ENCODE results near the gene CYP2R1.

CYP2R1 gene

DNA sequence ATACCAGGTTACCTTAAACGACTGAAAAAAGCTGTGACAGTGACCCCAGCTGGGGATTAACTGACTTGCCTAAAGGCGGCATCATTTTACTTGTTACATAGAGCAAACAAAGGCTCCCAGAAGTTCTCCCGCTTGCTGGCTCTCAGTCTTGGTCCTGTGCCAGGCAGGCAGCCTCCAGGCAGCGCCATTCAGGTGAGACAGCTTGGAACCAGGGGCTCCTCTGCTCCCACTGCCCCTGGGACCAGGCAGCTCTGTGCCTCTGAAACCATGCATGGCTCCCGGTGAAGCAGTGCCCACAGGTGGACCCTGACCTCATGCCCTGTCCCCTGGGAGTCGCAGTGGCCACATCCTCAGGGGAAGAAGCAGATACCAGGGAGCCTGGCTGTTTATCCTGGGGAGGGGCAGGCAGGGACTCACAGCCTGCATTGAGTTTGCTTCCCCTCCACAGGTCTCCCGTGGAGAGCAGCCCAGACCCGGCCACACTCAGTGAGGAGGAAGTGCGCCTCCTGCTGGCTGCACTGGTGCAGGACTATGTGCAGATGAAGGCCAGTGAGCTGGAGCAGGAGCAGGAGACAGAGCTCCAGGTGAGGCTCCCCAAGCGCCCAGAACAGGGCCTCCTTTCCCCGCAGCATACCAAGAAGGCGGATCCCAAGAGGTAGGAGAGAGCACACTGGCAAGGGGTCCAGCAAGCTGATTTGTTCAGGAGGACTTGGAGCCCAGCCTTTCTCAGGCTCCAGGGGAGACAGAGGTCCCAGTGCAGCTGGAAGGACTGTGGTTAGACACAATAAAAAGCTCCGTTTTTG, 15.6 kb upstream of the CYP2R1 start:
- H3K27ac ChIP-seq (ENCODE audit: low read depth, low read length): no peak overlapping the region
- peaks cover 10% of the 10 kb centered on the region for H3K4me1 ChIP-seq (ENCODE audit: control insufficient read depth, insufficient read depth, low read length, unreplicated experiment)
- H3K4me3 ChIP-seq (ENCODE audit: low read depth, low read length): no peak overlapping the region
- H3K79me2 ChIP-seq (ENCODE audit: control insufficient read depth, insufficient read depth, low read length, unreplicated experiment): no peaks in the 10 kb centered on the region
- H3K36me3 ChIP-seq (ENCODE audit: insufficient read depth, low read length): no peaks in the 10 kb centered on the region
- no peak overlapping the region for H2AFZ ChIP-seq (ENCODE audit: low read length, unreplicated experiment)
- peaks cover 9% of the 10 kb centered on the region for H3K27me3 ChIP-seq (ENCODE audit: insufficient read depth, low read length)

DNA sequence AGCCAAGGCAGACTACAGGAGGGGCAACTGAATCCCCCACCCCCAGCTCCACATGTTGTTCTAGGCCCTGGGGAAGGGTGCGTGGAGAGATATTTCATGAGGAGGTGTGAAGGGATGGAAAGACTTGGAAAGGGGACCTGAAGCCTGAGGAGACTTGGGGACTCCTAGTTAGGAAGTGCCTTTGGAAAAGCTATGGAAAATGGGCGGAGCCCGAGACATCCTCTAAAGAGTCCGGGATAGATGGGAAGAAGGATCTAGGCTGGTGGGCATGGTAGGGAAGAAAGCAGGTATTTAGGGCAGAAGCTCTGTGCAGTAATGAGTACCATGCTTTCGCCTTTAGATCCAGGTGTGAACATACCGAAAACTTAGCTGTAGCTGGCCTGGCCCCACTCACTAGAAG, 15.0 kb upstream of the CYP2R1 start:
- Histone ChIP-seq H3K4me3 (ENCODE audit: low read depth, low read length) (no peak overlapping the region), H3K4me1 (ENCODE audit: control insufficient read depth, insufficient read depth, low read length, unreplicated experiment) (peaks cover 10% of the 10 kb centered on the region), H3K79me2 (ENCODE audit: control insufficient read depth, insufficient read depth, low read length, unreplicated experiment) (no peaks in the 10 kb centered on the region), H3K27ac (ENCODE audit: low read depth, low read length) (no peak overlapping the region), H3K27me3 (ENCODE audit: insufficient read depth, low read length) (peaks cover 6% of the 10 kb centered on the region), H3K36me3 (ENCODE audit: insufficient read depth, low read length) (no peaks in the 10 kb centered on the region), H2AFZ (ENCODE audit: low read length, unreplicated experiment) (no peak overlapping the region)

- Histone ChIP-seq H3K4me3 (ENCODE audit: low read depth, low read length) (no peak overlapping the region), H2AFZ (ENCODE audit: low read length, unreplicated experiment) (no peak overlapping the region), H3K27ac (ENCODE audit: low read depth, low read length) (no peak overlapping the region), H3K36me3 (ENCODE audit: insufficient read depth, low read length) (no peaks in the 10 kb centered on the region), H3K27me3 (ENCODE audit: insufficient read depth, low read length) (peaks cover 6% of the 10 kb centered on the region), H3K79me2 (ENCODE audit: control insufficient read depth, insufficient read depth, low read length, unreplicated experiment) (no peaks in the 10 kb centered on the region), H3K4me1 (ENCODE audit: control insufficient read depth, insufficient read depth, low read length, unreplicated experiment) (peaks cover 10% of the 10 kb centered on the region)
Observed at GRCh38 chr11:14906578-14906977, 14.5 kb upstream of the CYP2R1 start.

DNA sequence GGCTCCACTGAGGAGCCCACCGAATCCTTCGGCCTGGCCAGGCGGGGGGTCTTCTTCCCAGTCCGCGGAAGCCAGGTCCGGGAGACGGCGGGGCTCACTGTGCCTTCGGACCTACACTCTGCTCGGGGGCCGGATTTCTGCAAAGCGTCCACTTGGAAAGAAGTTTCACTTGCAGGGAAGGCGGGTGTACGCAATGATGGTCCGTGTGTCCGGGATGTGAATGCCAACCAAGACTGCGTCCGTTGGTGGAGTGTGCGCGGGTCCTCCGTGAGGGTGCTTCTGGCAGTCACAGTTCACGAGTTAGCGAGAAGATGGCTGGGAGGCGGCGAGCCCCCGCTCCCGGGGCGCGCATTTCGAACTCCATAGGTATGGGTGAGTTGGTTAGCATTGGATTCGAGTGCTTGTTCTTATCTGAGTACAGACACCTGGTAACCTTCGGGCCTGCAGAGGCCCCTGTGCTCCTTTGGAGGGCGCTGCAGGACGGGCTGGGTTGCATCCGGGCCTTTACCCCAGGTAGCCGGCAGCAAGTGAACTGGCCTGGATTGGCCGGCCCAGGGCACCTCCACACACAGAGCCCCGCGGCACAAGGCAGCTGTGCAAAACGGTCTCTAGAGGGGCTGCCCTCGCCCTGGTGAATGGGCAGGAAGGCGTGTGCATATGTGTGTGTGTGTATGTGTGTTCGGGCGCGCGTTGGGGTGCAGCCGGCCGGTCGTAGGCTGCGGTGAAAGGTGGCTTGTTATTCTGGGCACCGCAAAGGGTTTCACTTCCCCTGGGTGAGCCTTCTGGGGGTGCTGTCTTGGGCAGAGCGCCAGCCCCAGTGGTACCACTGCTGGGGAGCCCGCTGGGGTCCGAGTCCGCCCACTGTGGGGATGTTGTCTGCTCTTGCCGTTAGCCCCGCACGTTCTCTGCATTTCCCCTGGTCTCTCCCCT, 13.3 kb upstream of the CYP2R1 start:
- Histone ChIP-seq H3K79me2 (ENCODE audit: control insufficient read depth, insufficient read depth, low read length, unreplicated experiment) (no peaks in the 10 kb centered on the region), H2AFZ (ENCODE audit: low read length, unreplicated experiment) (peak overlapping the region; percentile 87), H3K27ac (ENCODE audit: low read depth, low read length) (no peak overlapping the region)

DNA sequence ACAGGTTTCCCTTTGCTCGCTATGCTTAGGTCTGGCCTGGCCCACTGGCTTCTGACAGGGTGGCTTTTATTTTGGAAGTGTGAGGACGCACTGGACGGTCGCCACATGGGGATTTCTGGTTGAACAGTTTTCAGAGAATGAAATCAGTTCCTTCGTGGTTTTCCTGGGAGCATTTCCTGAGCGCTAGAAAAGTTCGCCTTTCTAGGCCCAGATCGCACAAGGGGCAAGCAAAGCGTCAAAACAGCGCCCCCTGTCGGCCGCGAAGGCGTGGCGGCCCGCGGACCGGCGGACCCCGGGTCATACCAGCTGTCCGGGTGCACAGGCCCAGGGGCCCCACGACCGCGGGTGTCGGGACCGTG, 12.7 kb upstream of the CYP2R1 start:
- Histone ChIP-seq H3K36me3 (ENCODE audit: insufficient read depth, low read length) (no peaks in the 10 kb centered on the region), H3K4me1 (ENCODE audit: control insufficient read depth, insufficient read depth, low read length, unreplicated experiment) (peaks cover 10% of the 10 kb centered on the region), H3K27me3 (ENCODE audit: insufficient read depth, low read length) (no peaks in the 10 kb centered on the region; the same call in 1 of the 2 replicates), H3K4me3 (ENCODE audit: low read depth, low read length) (peak overlapping the region; percentile 78), H3K79me2 (ENCODE audit: control insufficient read depth, insufficient read depth, low read length, unreplicated experiment) (no peaks in the 10 kb centered on the region), H3K27ac (ENCODE audit: low read depth, low read length) (no peak overlapping the region), H2AFZ (ENCODE audit: low read length, unreplicated experiment) (peak overlapping the region; percentile 87)

More for the DNA sequence above, 13.3 kb upstream of the CYP2R1 start:
- Histone ChIP-seq H3K4me1 (ENCODE audit: control insufficient read depth, insufficient read depth, low read length, unreplicated experiment) (peaks cover 10% of the 10 kb centered on the region), H3K4me3 (ENCODE audit: low read depth, low read length) (peak overlapping the region; percentile 78), H3K36me3 (ENCODE audit: insufficient read depth, low read length) (no peaks in the 10 kb centered on the region), H3K27me3 (ENCODE audit: insufficient read depth, low read length) (peaks cover 2% of the 10 kb centered on the region; the same call in 1 of the 2 replicates)

GRCh38 chr11:14902650-14903350, 10.8 kb upstream of the CYP2R1 start:
- Histone ChIP-seq H3K79me2 (ENCODE audit: control insufficient read depth, insufficient read depth, low read length, unreplicated experiment) (no peaks in the 10 kb centered on the region), H3K4me1 (ENCODE audit: control insufficient read depth, insufficient read depth, low read length, unreplicated experiment) (peaks cover 5% of the 10 kb centered on the region), H3K27me3 (ENCODE audit: insufficient read depth, low read length) (no peaks in the 10 kb centered on the region), H3K36me3 (ENCODE audit: insufficient read depth, low read length) (no peaks in the 10 kb centered on the region), H2AFZ (ENCODE audit: low read length, unreplicated experiment) (no peak overlapping the region), H3K4me3 (ENCODE audit: low read depth, low read length) (no peak overlapping the region), H3K27ac (ENCODE audit: low read depth, low read length) (no peak overlapping the region)

DNA sequence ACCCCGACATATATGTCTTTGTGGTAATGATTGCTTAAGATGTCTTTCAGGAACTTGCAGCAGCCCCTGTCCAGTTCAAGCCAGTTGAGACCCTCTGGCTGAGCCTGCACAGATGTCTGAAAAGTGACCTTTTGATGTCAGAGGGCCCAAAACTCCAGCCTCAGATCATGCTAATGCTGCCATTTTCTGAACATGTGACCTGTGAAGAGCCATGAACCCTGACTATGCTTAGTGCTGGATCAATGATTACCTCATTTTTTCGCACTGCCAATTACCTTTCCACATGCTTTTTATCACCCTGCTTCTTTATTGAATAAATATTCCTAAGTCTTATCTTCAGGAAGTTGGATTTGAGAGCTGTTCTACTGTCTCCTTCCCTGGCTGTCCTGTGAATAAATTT, 6.9 kb upstream of the CYP2R1 start:
- no peaks in the 10 kb centered on the region for H3K36me3 ChIP-seq (ENCODE audit: insufficient read depth, low read length)
- no peaks in the 10 kb centered on the region for H3K27me3 ChIP-seq (ENCODE audit: insufficient read depth, low read length)
- H2AFZ ChIP-seq (ENCODE audit: low read length, unreplicated experiment): no peak overlapping the region
- H3K4me1 ChIP-seq (ENCODE audit: control insufficient read depth, insufficient read depth, low read length, unreplicated experiment): peaks cover 5% of the 10 kb centered on the region
- H3K27ac ChIP-seq (ENCODE audit: low read depth, low read length): no peak overlapping the region
- no peaks in the 10 kb centered on the region for H3K79me2 ChIP-seq (ENCODE audit: control insufficient read depth, insufficient read depth, low read length, unreplicated experiment)
- no peak overlapping the region for H3K4me3 ChIP-seq (ENCODE audit: low read depth, low read length)

GRCh38 chr11:14898355-14898754, 6.3 kb upstream of the CYP2R1 start:
- peaks cover 5% of the 10 kb centered on the region for H3K4me1 ChIP-seq (ENCODE audit: control insufficient read depth, insufficient read depth, low read length, unreplicated experiment)
- H2AFZ ChIP-seq (ENCODE audit: low read length, unreplicated experiment): no peak overlapping the region
- no peaks in the 10 kb centered on the region for H3K27me3 ChIP-seq (ENCODE audit: insufficient read depth, low read length)
- H3K4me3 ChIP-seq (ENCODE audit: low read depth, low read length): no peak overlapping the region
- H3K79me2 ChIP-seq (ENCODE audit: control insufficient read depth, insufficient read depth, low read length, unreplicated experiment): no peaks in the 10 kb centered on the region
- no peak overlapping the region for H3K27ac ChIP-seq (ENCODE audit: low read depth, low read length)
- H3K36me3 ChIP-seq (ENCODE audit: insufficient read depth, low read length): no peaks in the 10 kb centered on the region

GRCh38 chr11:14894657-14895598, 2.9 kb upstream of the CYP2R1 start:
- Histone ChIP-seq H2AFZ (ENCODE audit: low read length, unreplicated experiment) (no peak overlapping the region), H3K4me3 (ENCODE audit: low read depth, low read length) (no peak overlapping the region), H3K27ac (ENCODE audit: low read depth, low read length) (no peak overlapping the region)

More at GRCh38 chr11:14894657-14895598, 2.9 kb upstream of the CYP2R1 start:
- peaks cover 4% of the 10 kb centered on the region for H3K79me2 ChIP-seq (ENCODE audit: control insufficient read depth, insufficient read depth, low read length, unreplicated experiment)
- no peaks in the 10 kb centered on the region for H3K4me1 ChIP-seq (ENCODE audit: control insufficient read depth, insufficient read depth, low read length, unreplicated experiment)
- H3K36me3 ChIP-seq (ENCODE audit: insufficient read depth, low read length): no peaks in the 10 kb centered on the region
- H3K27me3 ChIP-seq (ENCODE audit: insufficient read depth, low read length): no peaks in the 10 kb centered on the region
